Activated naive CD4-positive, alpha-beta T cell treated with anti-CD3 and anti-CD28 coated beads, Interleukin-2, amount 50 U/mL, for 72 hours (primary cell): ENCODE results near the gene BST1. TPM values are rescaled to one million over a fixed set of nuclear protein-coding genes. Genes with fewer than 3 reads are reported as not detected.

Experiments used
- ATAC-seq, 2 donors: fragments of 150-1000 bp; cut with Tn5 transposase; 2 replicates each; pipeline ENCODE4 v1.10.0; 2021; ENCODE audit warnings: mild to moderate bottlenecking in 2 of 2, moderate library complexity in 2 of 2
- DNase-seq, 2 donors: peaks; one replicate each; pipeline ENCODE4 v3.0.0; 2021 to 2022; ENCODE audit warnings: low spot score in 2 of 2
- H3K27ac Mint-ChIP-seq, 2 donors: one replicate each; pipeline ENCODE4 v1.8.0; 2022; ENCODE audit warnings: mild to moderate bottlenecking in 2 of 2, mixed read lengths in 2 of 2
- H3K36me3 Mint-ChIP-seq, 2 donors: one replicate each; pipeline ENCODE4 v1.8.0; 2022; ENCODE audit warnings: mixed read lengths in 2 of 2
- H3K9me3 Mint-ChIP-seq, 2 donors: one replicate each; pipeline ENCODE4 v1.8.0; 2022; ENCODE audit warnings: mixed read lengths in 2 of 2
- total RNA-seq, 2 donors: library from RNA; stranded (reverse); gene quantifications; one replicate each; pipeline ENCODE4 v1.2.3, GENCODE V29; 2022

BST1 gene
- total RNA-seq, 2 donors from 2014 or later = 0.39 to 0.82 TPM

DNA sequence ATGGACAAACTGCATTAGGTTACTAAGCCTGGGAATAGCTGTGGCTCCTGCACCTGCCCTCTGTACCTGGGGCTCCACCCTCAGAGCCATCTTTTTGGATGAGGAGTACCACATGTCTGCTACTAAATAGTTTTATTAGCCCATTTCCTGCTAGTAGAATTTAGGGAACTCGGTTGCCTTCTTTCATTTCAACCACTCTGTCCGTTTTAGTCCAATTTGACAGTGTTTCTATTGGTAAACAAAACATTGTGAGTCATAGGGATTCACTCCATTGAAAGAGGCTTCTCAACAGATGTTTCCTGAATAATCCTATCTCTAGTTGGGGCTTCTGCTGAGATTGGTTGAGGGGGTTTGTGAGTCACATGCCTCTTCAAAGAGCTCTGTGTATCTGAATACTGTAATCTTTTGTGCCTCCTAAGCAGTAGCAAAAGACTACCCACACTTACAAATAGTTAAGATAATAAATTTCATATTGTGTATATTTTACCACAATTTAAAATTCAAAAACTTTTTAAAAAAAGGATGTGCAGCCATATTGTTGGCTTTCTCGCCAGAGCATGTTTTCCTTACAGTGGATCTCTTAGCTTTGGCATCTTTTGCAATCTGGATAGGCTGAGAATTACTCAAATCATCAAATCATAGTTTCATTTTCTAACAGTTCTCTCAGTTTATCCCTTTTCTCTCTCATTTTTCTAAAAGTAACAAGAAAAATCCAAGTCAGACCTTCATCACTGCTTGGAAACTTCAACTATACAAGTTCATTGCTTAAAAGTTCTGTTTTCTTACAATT, 11.3 kb upstream of the BST1 start:
- H3K27ac Mint-ChIP-seq = no peak overlapping the region

DNA sequence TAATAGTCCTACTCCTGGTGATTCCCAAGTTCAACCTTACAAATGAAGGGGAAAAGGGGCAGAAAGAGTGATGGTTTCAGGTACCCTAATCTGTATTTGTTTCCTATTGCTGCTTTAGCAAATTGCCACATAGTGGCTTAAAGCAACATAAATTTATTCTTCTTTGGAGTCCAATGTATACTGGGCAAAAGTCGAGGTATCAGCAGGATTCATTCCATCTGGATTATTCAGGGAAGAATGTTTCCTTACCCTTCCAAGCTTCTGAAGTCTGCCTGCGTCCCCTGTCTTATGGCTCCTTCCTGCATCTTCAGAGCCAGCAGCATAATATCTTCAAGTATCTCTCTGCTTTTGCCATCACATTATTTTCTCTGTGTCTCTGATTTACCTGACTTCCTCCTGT, 10.3 kb upstream of the BST1 start:
- ATAC-seq (no peak), DNase-seq (no peak)
- Mint-ChIP-seq H3K36me3 (peaks cover 0 to 9% of the 10 kb centered on the region in 2 donors), H3K27ac (no peak overlapping the region), H3K9me3 (no peaks in the 10 kb centered on the region)

More for the DNA sequence above, 11.3 kb upstream of the BST1 start:
- ATAC-seq (no peak), DNase-seq (no peak)
- Mint-ChIP-seq H3K36me3 (peaks cover 0 to 19% of the 10 kb centered on the region in 2 donors), H3K9me3 (no peaks in the 10 kb centered on the region)

DNA sequence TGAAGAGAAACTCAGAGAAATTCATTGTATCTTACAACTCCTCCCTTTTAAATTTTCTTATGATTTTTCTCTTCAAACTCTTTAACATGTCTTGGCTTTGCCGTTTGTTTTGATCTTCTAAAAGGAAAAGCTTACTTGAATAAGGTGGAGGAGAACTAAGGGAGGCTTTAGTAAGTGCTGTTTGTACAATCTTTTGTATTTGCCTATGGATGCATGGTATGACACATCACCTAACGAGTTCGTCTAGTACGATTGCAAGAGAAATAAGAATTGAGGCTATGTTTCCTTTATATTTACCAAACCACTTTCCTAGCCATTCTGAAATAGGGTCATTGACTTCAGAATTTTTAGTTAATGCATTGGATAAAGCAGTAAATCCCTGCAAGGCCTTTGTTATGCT, 8.4 kb upstream of the BST1 start:
- H3K36me3 Mint-ChIP-seq = no peaks in the 10 kb centered on the region
- H3K27ac Mint-ChIP-seq = no peak overlapping the region
- ATAC-seq = no peak
- H3K9me3 Mint-ChIP-seq = no peaks in the 10 kb centered on the region
- no peak for DNase-seq

DNA sequence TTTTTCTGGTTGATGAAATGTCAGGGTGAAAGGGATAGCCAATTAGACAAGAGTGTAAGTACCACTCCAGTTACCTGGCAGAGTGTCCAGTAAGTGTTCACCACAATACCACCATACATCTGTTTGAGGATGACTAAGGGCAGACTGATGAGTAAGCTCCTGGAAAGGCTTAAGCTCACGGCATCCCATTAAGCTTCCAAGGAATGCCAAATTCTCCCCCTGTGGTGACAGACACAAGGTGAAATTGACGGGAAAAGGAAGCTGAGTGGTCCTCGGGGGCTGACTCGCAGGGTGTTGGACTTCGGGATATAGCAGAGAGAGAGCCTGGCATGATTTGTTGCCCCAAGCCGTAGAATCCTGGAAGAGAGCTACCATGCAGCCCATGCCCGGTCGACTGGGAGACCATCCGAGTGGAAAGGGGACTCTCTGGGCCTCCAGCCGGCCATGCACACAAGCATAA, 7.6 kb upstream of the BST1 start:
- H3K9me3 Mint-ChIP-seq = no peaks in the 10 kb centered on the region
- DNase-seq = no peak
- no peak for ATAC-seq
- H3K27ac Mint-ChIP-seq = no peak overlapping the region
- no peaks in the 10 kb centered on the region for H3K36me3 Mint-ChIP-seq

DNA sequence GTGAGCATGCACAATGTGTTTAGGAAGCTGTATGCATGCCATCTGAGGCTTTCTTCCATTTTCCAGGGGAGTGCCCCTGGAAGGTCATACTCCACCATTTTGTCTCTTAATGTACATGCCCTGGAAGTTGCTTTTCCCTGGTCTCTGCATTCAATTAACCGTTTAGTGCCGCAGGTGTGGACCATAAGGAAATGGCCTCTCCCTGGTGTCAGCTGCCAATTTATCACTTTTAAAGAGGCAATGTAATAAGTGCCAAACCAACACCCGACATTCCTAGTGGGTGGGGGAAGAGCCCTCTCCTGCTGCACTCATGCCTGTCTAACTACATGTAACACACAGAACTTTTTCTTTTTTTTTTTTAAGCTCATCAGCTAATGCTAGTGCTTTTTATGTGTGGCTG, 7.1 kb upstream of the BST1 start:
- Mint-ChIP-seq H3K27ac (no peak overlapping the region), H3K9me3 (no peaks in the 10 kb centered on the region), H3K36me3 (no peaks in the 10 kb centered on the region)
- no peak for ATAC-seq
- DNase-seq = no peak

DNA sequence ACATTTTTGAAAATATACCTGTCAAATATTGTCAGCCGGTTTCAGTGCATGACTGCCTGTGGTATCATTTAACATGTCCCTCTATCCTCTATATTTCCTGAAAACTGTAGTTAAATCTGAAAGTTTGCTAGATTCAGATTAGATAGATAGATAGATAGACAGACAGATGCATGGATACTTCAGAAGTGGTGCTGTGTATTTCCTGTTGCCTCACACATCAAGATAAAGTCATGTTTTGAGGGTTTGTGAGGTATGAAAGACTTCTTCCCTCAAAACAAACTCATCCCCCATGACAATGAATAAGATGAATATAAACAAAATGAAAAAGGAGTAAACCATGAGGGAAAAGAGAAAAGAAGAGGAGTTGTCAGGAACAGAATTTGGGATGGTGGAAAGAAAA, 6.0 kb upstream of the BST1 start:
- ATAC-seq (no peak), DNase-seq (no peak)
- H3K36me3 Mint-ChIP-seq = no peaks in the 10 kb centered on the region
- no peaks in the 10 kb centered on the region for H3K9me3 Mint-ChIP-seq
- no peak overlapping the region for H3K27ac Mint-ChIP-seq

DNA sequence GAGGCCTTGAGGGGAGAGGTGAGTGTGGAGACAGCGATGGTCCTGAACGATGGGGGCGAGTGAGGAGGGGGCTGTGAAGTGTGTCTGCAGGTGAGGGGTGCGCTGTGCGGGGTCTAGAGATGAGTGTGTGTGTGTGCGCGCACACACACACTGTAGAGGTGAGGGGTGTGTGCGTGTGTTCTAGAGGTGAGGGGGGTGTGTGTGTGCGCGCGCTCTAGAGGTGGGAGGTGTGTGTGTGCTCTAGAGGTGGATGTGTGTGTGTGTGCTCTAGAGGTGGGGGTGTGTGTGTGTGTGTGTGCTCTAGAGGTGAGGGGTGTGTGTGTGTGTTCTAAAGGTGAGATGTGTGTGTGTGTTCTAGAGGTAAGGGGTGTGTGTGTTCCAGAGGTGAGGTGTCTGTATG, 574 bp downstream of the BST1 start:
- no peaks in the 10 kb centered on the region for H3K9me3 Mint-ChIP-seq
- no peak for DNase-seq
- no peaks in the 10 kb centered on the region for H3K36me3 Mint-ChIP-seq
- peak in 1 of 2 donors; percentile 18 for ATAC-seq
- H3K27ac Mint-ChIP-seq = no peak overlapping the region

DNA sequence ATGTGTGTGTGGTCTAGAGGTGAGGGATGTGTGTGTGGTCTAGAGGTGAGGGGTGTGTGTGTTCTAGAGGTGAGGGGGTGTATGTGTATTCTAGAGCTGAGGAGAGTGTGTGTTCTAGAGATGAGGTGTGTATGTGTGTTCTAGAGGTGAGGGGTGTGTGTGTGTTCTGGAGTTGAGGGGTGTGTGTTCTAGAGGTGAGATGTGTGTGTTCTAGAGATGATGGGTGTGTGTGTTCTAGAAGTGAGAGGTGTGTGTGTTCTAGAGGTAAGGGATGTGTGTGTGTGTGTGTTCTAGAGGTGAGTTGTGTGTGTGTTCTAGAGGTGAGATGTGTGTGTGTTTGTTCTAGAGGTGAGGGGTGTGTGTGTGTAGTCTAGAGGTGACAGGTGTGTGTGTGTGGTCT, 1.3 kb downstream of the BST1 start:
- Mint-ChIP-seq H3K27ac (no peak overlapping the region), H3K9me3 (no peaks in the 10 kb centered on the region), H3K36me3 (no peaks in the 10 kb centered on the region)
- ATAC-seq (no peak), DNase-seq (no peak)

DNA sequence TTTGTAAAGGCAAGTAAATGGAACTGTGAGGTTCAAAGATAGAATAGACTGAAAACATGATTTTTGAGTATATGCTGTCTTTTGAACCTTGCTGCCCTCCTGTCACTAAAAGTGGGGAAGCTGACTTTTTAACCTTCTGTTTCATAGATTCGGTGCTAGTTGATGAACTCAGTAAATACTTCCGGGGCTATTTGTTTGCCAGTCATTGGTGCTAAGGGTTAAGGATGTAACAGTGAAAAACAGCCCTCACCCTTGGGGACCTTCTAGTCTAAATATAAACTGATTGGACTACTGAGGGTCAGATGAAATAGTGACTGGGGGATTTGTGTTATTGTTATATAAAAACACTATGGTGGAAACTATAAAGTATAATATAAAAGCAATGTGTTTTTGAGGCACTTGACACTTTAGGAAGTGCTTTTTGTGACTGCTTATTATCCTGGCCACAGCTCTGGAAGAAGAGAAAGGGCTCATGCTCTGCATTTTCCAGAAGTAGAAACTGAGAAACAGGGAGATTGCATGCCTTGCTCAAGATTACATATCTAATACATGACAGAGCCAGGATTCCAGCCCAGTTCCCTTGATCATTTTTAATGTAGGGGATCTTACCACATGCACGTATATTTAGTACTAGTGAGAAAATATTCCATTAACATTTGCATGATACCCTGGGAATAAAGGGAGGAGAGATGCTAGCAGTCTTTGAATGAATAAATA, 3.9 kb downstream of the BST1 start:
- Mint-ChIP-seq H3K36me3 (no peaks in the 10 kb centered on the region), H3K27ac (no peak overlapping the region), H3K9me3 (no peaks in the 10 kb centered on the region)
- DNase-seq (no peak), ATAC-seq (no peak)

DNA sequence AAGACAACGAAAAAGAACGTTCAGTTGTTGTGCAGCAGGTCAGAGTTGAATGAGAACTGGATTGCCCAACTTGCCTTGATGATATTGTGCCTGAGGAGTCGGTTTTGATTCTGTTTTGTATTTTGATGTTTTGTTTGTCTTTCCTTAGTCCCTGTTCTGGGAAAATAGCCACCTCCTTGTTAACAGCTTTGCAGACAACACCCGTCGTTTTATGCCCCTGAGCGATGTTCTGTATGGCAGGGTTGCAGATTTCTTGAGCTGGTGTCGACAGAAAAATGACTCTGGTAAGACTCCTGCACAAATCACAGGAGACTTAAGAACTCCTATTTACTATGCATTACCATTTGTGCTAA, 4.5 kb downstream of the BST1 start:
- no peak for DNase-seq
- Mint-ChIP-seq H3K36me3 (no peaks in the 10 kb centered on the region), H3K9me3 (no peaks in the 10 kb centered on the region), H3K27ac (no peak overlapping the region)
- ATAC-seq = no peak

DNA sequence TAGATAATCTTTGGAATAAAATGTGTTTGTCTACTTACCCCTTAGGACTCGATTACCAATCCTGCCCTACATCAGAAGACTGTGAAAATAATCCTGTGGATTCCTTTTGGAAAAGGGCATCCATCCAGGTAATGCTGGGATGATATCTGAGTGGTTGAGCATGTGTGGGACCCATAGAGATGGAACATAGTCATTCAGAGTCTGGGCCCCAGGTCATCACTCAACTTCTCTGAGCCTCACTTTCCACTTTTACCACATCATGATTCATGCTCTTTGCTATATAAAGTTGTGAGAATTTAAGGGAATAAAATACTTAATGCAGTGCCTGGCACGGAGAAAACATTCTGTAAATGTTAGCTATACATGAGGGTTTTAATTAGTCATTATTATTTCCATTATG, 8.9 kb downstream of the BST1 start:
- no peak overlapping the region for H3K27ac Mint-ChIP-seq
- ATAC-seq (peak in 1 of 2 donors; percentile 37), DNase-seq (no peak)
- H3K9me3 Mint-ChIP-seq = no peaks in the 10 kb centered on the region
- no peaks in the 10 kb centered on the region for H3K36me3 Mint-ChIP-seq

DNA sequence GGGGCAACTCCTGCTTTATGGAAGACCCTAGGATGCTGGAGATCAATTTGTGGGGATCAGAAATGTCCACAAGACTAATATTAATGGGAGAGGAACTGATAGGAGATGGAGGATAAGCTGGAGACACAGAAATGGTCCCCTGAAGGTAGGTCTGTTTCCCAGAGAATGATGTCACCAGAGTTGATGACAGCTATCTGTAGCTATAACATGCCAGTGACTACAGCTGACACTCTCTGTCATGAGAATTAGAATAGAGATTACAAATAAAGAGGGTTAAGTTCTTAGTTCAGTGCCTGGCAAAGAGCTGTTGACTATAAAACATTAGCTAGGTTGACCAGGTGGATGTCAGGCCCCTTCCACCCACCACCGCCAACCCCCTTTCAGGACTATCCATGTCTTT, 9.3 kb downstream of the BST1 start:
- no peak for DNase-seq
- ATAC-seq = no peak
- Mint-ChIP-seq H3K36me3 (no peaks in the 10 kb centered on the region), H3K9me3 (no peaks in the 10 kb centered on the region), H3K27ac (peak overlapping the region in 1 of 2 donors; percentile 10)

DNA sequence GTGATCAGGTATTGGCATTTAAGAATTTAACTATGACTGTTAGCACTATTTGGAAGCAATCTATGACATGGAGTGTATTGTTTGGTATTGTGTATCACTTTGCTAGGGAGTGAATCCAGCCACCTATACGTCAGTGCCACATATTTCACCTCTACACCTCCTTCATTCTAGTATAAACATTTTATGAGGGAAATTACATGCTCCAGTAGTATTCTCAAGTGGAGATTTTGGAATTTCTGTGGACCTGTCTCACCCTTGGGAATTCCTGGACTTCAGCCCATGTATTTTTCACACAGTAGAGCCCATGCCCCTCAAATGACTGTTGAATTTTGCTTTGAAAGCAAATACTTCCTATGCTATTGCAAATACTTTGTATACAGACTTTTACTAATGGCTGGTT, 11.3 kb downstream of the BST1 start:
- Mint-ChIP-seq H3K36me3 (no peaks in the 10 kb centered on the region), H3K27ac (no peak overlapping the region), H3K9me3 (no peaks in the 10 kb centered on the region)
- ATAC-seq = no peak
- no peak for DNase-seq

DNA sequence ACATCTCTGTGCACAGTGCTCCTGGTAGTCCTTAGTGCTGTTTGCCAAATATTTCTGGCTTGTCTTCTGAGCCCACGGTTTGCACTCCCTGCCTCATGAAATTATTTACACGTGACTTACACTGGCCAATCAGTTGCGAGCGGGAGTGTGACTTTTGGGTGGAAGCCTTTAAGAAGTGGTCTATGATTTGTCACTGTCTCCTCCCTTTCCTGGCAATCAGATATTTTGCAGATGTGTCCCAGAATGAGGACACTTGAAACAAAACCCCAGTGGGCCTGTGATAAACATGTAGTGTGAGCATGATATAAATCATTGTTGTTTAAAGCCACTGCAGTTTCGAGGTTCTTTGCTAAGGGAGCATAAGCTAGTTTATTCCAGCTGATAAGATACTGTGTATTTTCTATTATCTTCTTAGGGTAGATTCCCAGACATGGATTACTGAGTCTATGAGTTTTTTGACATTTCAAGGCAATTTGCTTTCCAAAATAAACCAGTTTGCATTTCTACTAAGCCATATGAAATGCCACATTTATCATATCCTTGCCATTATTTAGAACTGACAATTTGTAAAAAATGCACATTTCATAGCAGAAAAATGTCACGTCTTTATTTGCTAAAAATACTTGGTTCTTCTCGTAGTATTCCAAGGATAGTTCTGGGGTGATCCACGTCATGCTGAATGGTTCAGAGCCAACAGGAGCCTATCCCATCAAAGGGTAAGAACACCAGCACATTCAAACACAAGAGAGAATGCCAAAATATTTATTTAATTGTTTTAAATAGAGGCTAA, 12.0 kb downstream of the BST1 start:
- Mint-ChIP-seq H3K36me3 (no peaks in the 10 kb centered on the region), H3K27ac (no peak overlapping the region), H3K9me3 (no peaks in the 10 kb centered on the region)
- DNase-seq = no peak
- ATAC-seq = no peak

DNA sequence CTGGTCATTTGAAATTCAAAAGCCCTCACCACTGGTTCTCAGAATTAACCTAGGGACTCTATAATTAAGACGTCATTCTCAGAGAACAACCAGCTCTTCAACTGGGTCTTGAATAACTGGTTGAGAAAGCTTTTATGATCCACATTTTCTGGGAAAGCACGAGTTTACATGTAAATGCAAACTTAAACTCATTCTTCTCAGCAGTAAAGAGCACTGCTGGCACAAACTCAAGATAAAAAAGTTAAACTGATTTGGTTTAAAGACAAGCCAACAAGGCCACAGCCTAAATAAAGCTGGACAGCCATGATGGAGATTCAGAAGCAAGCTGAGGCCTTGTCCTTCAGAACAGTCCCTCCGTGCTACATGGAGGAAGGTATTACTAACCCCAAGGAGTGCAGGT, 13.2 kb downstream of the BST1 start:
- Mint-ChIP-seq H3K27ac (no peak overlapping the region), H3K36me3 (no peaks in the 10 kb centered on the region), H3K9me3 (no peaks in the 10 kb centered on the region)
- DNase-seq = no peak
- ATAC-seq = no peak

DNA sequence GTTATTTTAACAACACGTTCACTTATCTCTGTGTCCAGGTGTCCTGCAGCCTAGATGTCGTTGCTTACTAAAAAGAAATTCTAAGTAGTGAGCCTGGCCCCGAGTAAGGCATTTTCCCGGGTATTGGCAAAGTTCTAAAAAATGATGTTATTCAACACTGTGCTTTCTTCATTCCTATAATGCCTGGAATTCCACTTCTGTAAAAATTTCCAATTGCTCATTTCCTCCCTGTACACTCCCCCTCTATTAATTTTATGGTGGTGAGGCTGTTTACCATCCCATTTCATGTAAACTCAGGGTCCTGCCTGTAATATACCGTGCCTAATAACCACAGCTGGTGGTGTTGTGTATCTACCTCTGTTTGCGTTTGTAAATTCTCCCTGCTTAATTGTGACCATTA, 14.2 kb downstream of the BST1 start:
- H3K36me3 Mint-ChIP-seq = no peaks in the 10 kb centered on the region
- no peak for DNase-seq

DNA sequence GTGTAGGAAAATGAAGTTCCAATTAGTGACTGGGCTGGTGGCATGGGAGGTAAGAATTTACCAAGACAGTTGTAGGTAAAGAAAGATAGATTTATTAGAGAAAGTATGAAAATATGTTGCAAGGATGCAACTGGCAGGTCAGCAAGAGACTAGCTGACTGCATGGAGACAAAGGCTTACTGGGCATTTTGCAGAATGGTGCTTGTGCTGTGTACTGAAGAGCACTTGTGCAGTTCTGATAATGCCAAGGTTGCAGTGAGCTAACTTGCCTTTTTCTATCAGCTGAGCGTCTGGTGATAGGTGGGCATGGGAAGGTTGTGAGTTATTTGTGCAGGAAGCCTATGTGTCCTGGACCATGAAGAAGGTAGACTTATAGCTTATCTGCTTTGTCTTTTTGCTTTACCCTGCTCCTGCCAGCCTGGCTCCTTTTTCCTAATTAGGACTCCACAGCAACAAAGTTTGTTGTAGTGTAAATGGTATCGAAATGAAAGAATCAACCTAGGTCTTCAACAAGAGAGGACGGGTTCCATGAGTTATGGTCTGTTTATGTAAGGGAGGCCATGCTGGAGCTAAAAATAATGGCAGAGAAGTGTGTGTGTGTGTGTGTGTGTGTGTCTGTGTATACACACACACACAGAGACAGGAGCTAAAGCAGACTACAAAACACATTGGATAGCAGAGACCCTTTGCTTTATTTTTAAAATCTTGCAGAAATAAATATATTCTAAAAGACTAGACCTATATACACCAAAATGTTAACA, 15.0 kb downstream of the BST1 start:
- Mint-ChIP-seq H3K27ac (no peak overlapping the region), H3K36me3 (no peaks in the 10 kb centered on the region), H3K9me3 (no peaks in the 10 kb centered on the region)
- ATAC-seq = no peak
- DNase-seq = no peak

More for the DNA sequence above, 14.2 kb downstream of the BST1 start:
- ATAC-seq = no peak
- no peaks in the 10 kb centered on the region for H3K9me3 Mint-ChIP-seq
- no peak overlapping the region for H3K27ac Mint-ChIP-seq
